ENCODE data around the gene SRF.

SRF gene

GRCh38 chr6:43150051-43150751, 20.9 kb upstream of the SRF start:
- no peak for TF ChIP-seq CTCF (IDR thresholded peaks at IDR 0.05)

DNA sequence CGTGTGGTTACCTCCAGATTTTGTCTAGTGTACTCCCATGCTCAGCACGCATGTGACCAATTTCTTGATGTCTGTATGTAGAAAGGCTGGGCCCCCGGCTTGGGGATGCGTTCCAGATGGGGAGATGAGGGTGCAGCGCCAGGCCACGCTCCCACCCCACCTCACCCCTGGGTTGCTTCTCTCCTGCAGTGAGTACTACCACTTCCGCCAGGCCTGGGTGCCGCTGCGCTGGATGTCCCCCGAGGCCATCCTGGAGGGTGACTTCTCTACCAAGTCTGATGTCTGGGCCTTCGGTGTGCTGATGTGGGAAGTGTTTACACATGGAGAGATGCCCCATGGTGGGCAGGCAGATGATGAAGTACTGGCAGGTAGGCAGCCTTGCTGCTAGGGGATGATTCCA, 11.5 kb upstream of the SRF start:
- no peak for TF ChIP-seq CTCF (IDR thresholded peaks at IDR 0.05)

- TF ChIP-seq CTCF (IDR thresholded peaks at IDR 0.05) = no peak
Observed at GRCh38 chr6:43163899-43164298, 7.2 kb upstream of the SRF start.

DNA sequence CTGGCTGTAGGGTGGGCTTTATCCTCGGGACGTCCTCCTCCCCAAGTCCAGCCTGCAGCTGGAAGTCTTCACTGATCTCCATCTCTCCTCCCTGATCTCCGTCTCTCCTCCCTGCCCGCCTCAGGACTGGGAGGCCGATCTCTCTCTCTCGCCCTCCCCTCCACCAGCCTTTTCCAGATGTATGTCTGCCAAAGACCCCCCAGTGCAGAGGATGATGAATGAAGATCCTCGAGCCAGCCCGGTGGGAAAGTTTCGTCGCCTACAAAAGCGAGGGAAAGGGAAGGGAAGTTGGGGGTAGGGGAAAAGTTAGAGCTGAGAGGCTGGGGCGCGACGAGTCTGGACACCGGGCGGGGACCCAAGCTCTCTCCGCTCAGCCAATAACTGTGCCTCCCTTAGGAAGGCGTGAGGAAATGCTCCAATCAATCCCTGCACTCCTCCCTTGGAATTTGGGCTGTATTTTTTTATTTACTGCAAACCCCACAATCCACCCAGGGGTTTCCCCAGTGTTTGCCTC, 595 bp upstream of the SRF start:
- TF ChIP-seq CTCF (IDR thresholded peaks at IDR 0.05) = no peak

- no peak for TF ChIP-seq CTCF (IDR thresholded peaks at IDR 0.05)
Observed at GRCh38 chr6:43171707-43172103, 636 bp downstream of the SRF start.

GRCh38 chr6:43172104-43173007, 1.3 kb downstream of the SRF start:
- no peak for TF ChIP-seq CTCF (IDR thresholded peaks at IDR 0.05)

GRCh38 chr6:43173591-43174262, 2.7 kb downstream of the SRF start:
- TF ChIP-seq CTCF (IDR thresholded peaks at IDR 0.05) = no peak

All from LNCAP (cell line).